Keratinocyte (primary cell): Measurements from ENCODE around the gene RASA3. TPM values are rescaled to one million over a fixed set of nuclear protein-coding genes. Genes with fewer than 3 reads are reported as not detected.
A peak's percentile ranks its signal among the peaks of the same experiment; 100 is the strongest.

Experiments used
- DNase-seq: peaks from one replicate; pipeline ENCODE4 v3.0.0-alpha.2; 2011; ENCODE audit warnings: low read depth, missing footprints, low spot score
- FAIRE-seq: peaks from 2 replicates; lab custom pipeline; 2011; peaks lifted over from hg19 to GRCh38; lab: Jason Lieb, UNC
- H2AFZ ChIP-seq: 2 replicates; pipeline ENCODE4 v1.6.0; 2012; ENCODE audit warnings: low read length, control low read depth, inconsistent platforms; ENCODE audit not compliant: control insufficient read depth
- H3K27ac ChIP-seq: 2 replicates; pipeline ENCODE4 v1.5.1; 2011; ENCODE audit warnings: low read length; ENCODE audit not compliant: control insufficient read depth, insufficient read depth
- H3K27me3 ChIP-seq: 3 replicates; pipeline ENCODE4 v1.6.0; 2011; ENCODE audit warnings: low read length; ENCODE audit not compliant: control insufficient read depth, insufficient read depth; ENCODE audit errors: extremely low read depth
- H3K36me3 ChIP-seq, 2 experiments: 2 replicates in 1 of 2; 3 replicates in 1 of 2; pipeline ENCODE4 v1.5.1; 2011; ENCODE audit warnings: low read length in 2 of 2, mild to moderate bottlenecking in 1 of 2; ENCODE audit not compliant: control insufficient read depth in 2 of 2, insufficient read depth in 2 of 2; ENCODE audit errors: extremely low read depth in 1 of 2
- H3K4me1 ChIP-seq: 3 replicates; pipeline ENCODE4 v1.5.1; 2011; ENCODE audit warnings: low read length; ENCODE audit not compliant: control insufficient read depth, insufficient read depth; ENCODE audit errors: extremely low read depth
- H3K4me2 ChIP-seq: 3 replicates; pipeline ENCODE4 v1.6.0; 2011; ENCODE audit warnings: low read depth, low read length; ENCODE audit not compliant: control insufficient read depth, insufficient read depth; ENCODE audit errors: extremely low read depth
- H3K4me3 ChIP-seq, 3 experiments: fragments of 200-600 bp in 1 of 3; sonication (generic) in 1 of 3; 2 replicates in 2 of 3; 3 replicates in 1 of 3; pipeline ENCODE4 v1.5.1; 2011 to 2016; ENCODE audit warnings: low read length in 3 of 3, mild to moderate bottlenecking in 3 of 3, control low read depth in 2 of 3, inconsistent platforms in 1 of 3, low read depth in 1 of 3, mixed read lengths in 1 of 3, mixed run types in 1 of 3, moderate library complexity in 1 of 3; ENCODE audit not compliant: control insufficient read depth in 2 of 3, insufficient read depth in 2 of 3; ENCODE audit errors: extremely low read depth in 1 of 3
- H3K79me2 ChIP-seq: 2 replicates; pipeline ENCODE4 v1.6.0; 2012; ENCODE audit warnings: low read length; ENCODE audit not compliant: control insufficient read depth, insufficient read depth
- H3K9ac ChIP-seq: 3 replicates; pipeline ENCODE4 v1.6.0; 2011; ENCODE audit warnings: low read length; ENCODE audit not compliant: control insufficient read depth, insufficient read depth; ENCODE audit errors: extremely low read depth
- H3K9me1 ChIP-seq: 3 replicates; pipeline ENCODE4 v1.6.0; 2011; ENCODE audit warnings: low read length; ENCODE audit not compliant: control insufficient read depth, insufficient read depth; ENCODE audit errors: extremely low read depth
- H3K9me3 ChIP-seq: 2 replicates; pipeline ENCODE4 v1.5.1; 2012; ENCODE audit warnings: low read depth, low read length; ENCODE audit not compliant: control insufficient read depth
- H4K20me1 ChIP-seq: 3 replicates; pipeline ENCODE4 v1.6.0; 2011; ENCODE audit warnings: low read length; ENCODE audit not compliant: control insufficient read depth, insufficient read depth; ENCODE audit errors: extremely low read depth
- CTCF ChIP-seq, 3 experiments: IDR thresholded peaks in 1 of 3; conservative IDR thresholded peaks in 1 of 3; optimal IDR thresholded peaks in 1 of 3; 2 replicates in 2 of 3; 3 replicates in 1 of 3; pipeline versions ENCODE3 to v1.5.1; 2011; ENCODE audit warnings: low read length in 3 of 3, mild to moderate bottlenecking in 3 of 3, moderate library complexity in 2 of 3, control low read depth in 1 of 3, inconsistent platforms in 1 of 3; ENCODE audit not compliant: insufficient read depth in 2 of 3; ENCODE audit errors: extremely low read depth in 1 of 3
- EZH2 ChIP-seq: IDR thresholded peaks from one replicate; pipeline ENCODE4 v1.6.1; 2012; ENCODE audit warnings: inconsistent platforms, mild to moderate bottlenecking, low read length, moderate library complexity
- dilution Hi-C: fragments of 300-500 bp; cut with MboI; formaldehyde crosslinking; loops from one replicate; pipeline ENCODE4 v1.7.0; 2020; ENCODE audit warnings: low sequenced_read_pairs; ENCODE audit not compliant: extremely low pct_ligation_motif_present
- polyA plus RNA-seq, 5 experiments: library from polyadenylated mRNA; depleted of rRNA in 3 of 5; stranded (reverse) in 3 of 5; stranded (forward) in 1 of 5; unstranded in 1 of 5; fragments of >200 nt; gene quantifications; 1 replicate in 1 of 5; 2 replicates in 3 of 5; 3 replicates in 1 of 5; pipeline versions ENCODE4 v1.2.1 to v1.2.3, GENCODE V29; 2011 to 2012; ENCODE audit warnings: missing spikeins in 2 of 5, low read depth in 1 of 5, low replicate concordance in 1 of 5

Gene RASA3
- polyA plus RNA-seq, 1 donor (not counting 4 experiments of a cell fraction or from before 2014, with no cell fraction given) = 4.1 TPM

GRCh38 chr13:113951246-113951999, 181.0 kb downstream of the RASA3 start:
- FAIRE-seq (no peak), DNase-seq (no peak)
- H3K4me1 ChIP-seq = peaks cover 8% of the 10 kb centered on the region
- dilution Hi-C loops = no loop called here
- peaks cover 5% of the 10 kb centered on the region for H3K27me3 ChIP-seq
- no peak overlapping the region for H2AFZ ChIP-seq
- no peaks in the 10 kb centered on the region for H3K79me2 ChIP-seq
- TF ChIP-seq EZH2 = no peak
- TF ChIP-seq CTCF (optimal IDR thresholded peaks at IDR 0.05 in 1 of 3, IDR thresholded peaks at IDR 0.05 in 1 of 3, conservative IDR thresholded peaks at IDR 0.05 in 1 of 3; ENCODE audit: extremely low read depth in 1 of 3, insufficient read depth in 2 of 3, low read length in 3 of 3) = peak in 2 of 3 experiments; percentile 79 to 98
- H3K27ac ChIP-seq = no peak overlapping the region
- H3K4me3 ChIP-seq = no peak overlapping the region
- H3K9me1 ChIP-seq = no peaks in the 10 kb centered on the region
- no peaks in the 10 kb centered on the region for H3K36me3 ChIP-seq
- no peak overlapping the region for H3K9ac ChIP-seq
- peaks cover 6% of the 10 kb centered on the region for H3K9me3 ChIP-seq
- no peaks in the 10 kb centered on the region for H4K20me1 ChIP-seq
- H3K4me2 ChIP-seq = peak overlapping the region; percentile 32

GRCh38 chr13:113950451-113951245, 181.8 kb downstream of the RASA3 start:
- DNase-seq (no peak), FAIRE-seq (no peak)
- Histone ChIP-seq H3K27ac (no peak overlapping the region), H3K4me1 (peaks cover 8% of the 10 kb centered on the region), H3K4me3 (no peak overlapping the region), H3K9me3 (peaks cover 5% of the 10 kb centered on the region), H4K20me1 (no peaks in the 10 kb centered on the region), H3K4me2 (no peak overlapping the region), H2AFZ (no peak overlapping the region), H3K9me1 (no peaks in the 10 kb centered on the region), H3K79me2 (no peaks in the 10 kb centered on the region), H3K27me3 (peaks cover 5% of the 10 kb centered on the region), H3K36me3 (no peaks in the 10 kb centered on the region), H3K9ac (no peak overlapping the region)
- dilution Hi-C loops = no loop called here
- TF ChIP-seq EZH2 = no peak
- TF ChIP-seq CTCF (optimal IDR thresholded peaks at IDR 0.05 in 1 of 3, IDR thresholded peaks at IDR 0.05 in 1 of 3, conservative IDR thresholded peaks at IDR 0.05 in 1 of 3; ENCODE audit: extremely low read depth in 1 of 3, insufficient read depth in 2 of 3, low read length in 3 of 3) = no peak
